Measurements from ENCODE around the gene NR1I2.

DNA sequence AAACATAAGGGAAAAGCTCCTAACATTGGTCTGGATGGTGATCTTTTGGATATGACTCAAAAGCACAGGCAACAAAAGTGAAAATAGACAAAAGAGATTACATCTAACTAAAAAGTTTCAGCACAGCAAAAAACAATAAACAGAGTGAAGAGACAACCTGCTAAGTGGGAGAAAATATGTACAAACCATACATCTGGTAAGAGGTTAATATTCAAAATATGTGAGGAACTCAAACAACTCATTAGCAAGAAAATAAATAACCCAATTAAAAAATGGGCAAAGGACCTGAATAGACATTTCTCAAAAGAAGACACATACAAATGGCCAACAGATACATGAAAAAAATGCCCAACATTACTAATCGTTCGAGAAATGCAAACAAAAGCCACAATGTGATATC, 19.0 kb upstream of the NR1I2 start:
- TF ChIP-seq EP300 (IDR thresholded peaks at IDR 0.05; ENCODE audit: borderline replicate concordance) (no peak), FOXM1 (IDR thresholded peaks at IDR 0.05; ENCODE audit: borderline replicate concordance, low read depth) (no peak), TCF12 (IDR thresholded peaks at IDR 0.05; ENCODE audit: low read depth) (no peak), RAD21 (IDR thresholded peaks at IDR 0.05; ENCODE audit: low read depth) (no peak)

Measured in Ishikawa (cell line).